WERI-Rb-1 (cell line): Measurements from ENCODE around the gene KRTAP10-12.
"Not testable (repeated sequence)": the region's sequence is repeated elsewhere in the genome, so short reads cannot be mapped to it uniquely, and the experiment has no call there.

Experiments used
- DNase-seq: peaks from one replicate; pipeline ENCODE4 v3.0.0-alpha.2; 2020
- H3K27ac ChIP-seq: fragments of 250-450 bp; sonication (Bioruptor Pico); 2 replicates; pipeline ENCODE4 v1.5.1; 2020; ENCODE audit warnings: mild to moderate bottlenecking, moderate library complexity
- H3K27me3 ChIP-seq: fragments of 250-450 bp; sonication (Bioruptor Pico); 2 replicates; pipeline ENCODE4 v1.5.1; 2021; ENCODE audit warnings: mild to moderate bottlenecking, low read depth, moderate library complexity; ENCODE audit not compliant: insufficient read depth, severe bottlenecking
- H3K36me3 ChIP-seq: fragments of 250-450 bp; sonication (Bioruptor Pico); 2 replicates; pipeline ENCODE4 v1.5.1; 2020; ENCODE audit warnings: mild to moderate bottlenecking, moderate library complexity
- H3K4me3 ChIP-seq: 2 replicates; pipeline ENCODE4 v1.5.1; 2011; ENCODE audit warnings: low read depth, mild to moderate bottlenecking, control low read depth, low read length
- H3K9me3 ChIP-seq: fragments of 250-450 bp; sonication (Bioruptor Pico); 2 replicates; pipeline ENCODE4 v1.5.1; 2021; ENCODE audit warnings: mild to moderate bottlenecking, moderate library complexity; ENCODE audit not compliant: severe bottlenecking
- CTCF ChIP-seq: IDR thresholded peaks from 2 replicates; pipeline ENCODE4 v1.5.1; 2011; ENCODE audit warnings: low read depth, mild to moderate bottlenecking, control low read depth, inconsistent platforms, low read length

Gene KRTAP10-12

DNA sequence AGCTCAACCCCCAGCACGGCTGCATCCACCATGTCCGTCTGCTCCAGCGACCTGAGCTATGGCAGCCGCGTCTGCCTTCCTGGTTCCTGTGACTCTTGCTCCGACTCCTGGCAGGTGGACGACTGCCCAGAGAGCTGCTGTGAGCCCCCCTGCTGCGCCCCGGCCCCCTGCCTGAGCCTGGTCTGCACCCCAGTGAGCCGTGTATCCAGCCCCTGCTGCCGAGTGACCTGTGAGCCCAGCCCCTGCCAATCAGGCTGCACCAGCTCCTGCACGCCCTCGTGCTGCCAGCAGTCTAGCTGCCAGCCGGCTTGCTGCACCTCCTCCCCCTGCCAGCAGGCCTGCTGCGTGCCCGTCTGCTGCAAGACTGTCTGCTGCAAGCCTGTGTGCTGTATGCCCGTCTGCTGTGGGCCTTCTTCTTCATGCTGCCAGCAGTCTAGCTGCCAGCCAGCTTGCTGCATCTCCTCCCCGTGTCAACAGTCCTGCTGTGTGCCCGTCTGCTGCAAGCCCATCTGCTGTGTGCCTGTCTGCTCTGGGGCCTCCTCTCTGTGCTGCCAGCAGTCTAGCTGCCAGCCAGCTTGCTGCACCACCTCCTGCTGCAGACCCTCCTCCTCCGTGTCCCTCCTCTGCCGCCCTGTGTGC lies at the start of gene KRTAP10-12:
KRTAP10-12 (plus strand) TSS at position 1 of the 639 bp plus-strand sequence; CDS start at position 31, 30 bp downstream.
- H3K36me3 ChIP-seq, H3K27me3 ChIP-seq, H3K27ac ChIP-seq, DNase-seq, H3K4me3 ChIP-seq: not testable (repeated sequence)
- peaks cover 15% of the 10 kb centered on the region for H3K9me3 ChIP-seq

DNA sequence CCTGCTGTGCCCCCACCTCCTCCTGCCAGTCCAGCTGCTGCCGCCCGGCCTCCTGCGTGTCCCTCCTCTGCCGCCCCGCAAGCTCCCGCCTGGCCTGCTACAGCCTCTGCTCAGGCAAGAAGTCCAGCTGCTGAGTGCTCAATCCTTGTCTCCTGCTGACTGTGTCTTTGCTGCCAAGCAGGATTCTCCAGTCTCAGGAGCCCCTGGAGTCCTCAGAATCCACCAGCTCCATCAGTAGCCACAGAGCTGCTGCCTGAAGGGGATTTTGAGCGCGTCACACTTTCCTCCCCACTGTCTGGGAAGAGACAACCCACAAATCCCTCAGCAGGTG lies 49.8 kb upstream of the KRTAP10-12 start:
- Histone ChIP-seq H3K36me3 (no peaks in the 10 kb centered on the region), H3K27ac (no peak overlapping the region), H3K9me3 (peaks cover 14% of the 10 kb centered on the region), H3K4me3 (no peak overlapping the region), H3K27me3 (no peaks in the 10 kb centered on the region)
- no peak for DNase-seq
- no peak for TF ChIP-seq CTCF

GRCh38 chr21:44648557-44649311 lies 48.2 kb upstream of the KRTAP10-12 start:
- Histone ChIP-seq H3K27me3 (no peaks in the 10 kb centered on the region), H3K27ac (no peak overlapping the region), H3K36me3 (no peaks in the 10 kb centered on the region), H3K4me3 (no peak overlapping the region), H3K9me3 (peaks cover 14% of the 10 kb centered on the region)
- TF ChIP-seq CTCF: no peak
- no peak for DNase-seq

GRCh38 chr21:44649521-44650100 lies 47.4 kb upstream of the KRTAP10-12 start:
- Histone ChIP-seq H3K9me3 (peaks cover 9% of the 10 kb centered on the region), H3K27me3 (no peaks in the 10 kb centered on the region), H3K27ac (no peak overlapping the region), H3K4me3 (no peak overlapping the region), H3K36me3 (no peaks in the 10 kb centered on the region)
- DNase-seq: no peak
- TF ChIP-seq CTCF: no peak

DNA sequence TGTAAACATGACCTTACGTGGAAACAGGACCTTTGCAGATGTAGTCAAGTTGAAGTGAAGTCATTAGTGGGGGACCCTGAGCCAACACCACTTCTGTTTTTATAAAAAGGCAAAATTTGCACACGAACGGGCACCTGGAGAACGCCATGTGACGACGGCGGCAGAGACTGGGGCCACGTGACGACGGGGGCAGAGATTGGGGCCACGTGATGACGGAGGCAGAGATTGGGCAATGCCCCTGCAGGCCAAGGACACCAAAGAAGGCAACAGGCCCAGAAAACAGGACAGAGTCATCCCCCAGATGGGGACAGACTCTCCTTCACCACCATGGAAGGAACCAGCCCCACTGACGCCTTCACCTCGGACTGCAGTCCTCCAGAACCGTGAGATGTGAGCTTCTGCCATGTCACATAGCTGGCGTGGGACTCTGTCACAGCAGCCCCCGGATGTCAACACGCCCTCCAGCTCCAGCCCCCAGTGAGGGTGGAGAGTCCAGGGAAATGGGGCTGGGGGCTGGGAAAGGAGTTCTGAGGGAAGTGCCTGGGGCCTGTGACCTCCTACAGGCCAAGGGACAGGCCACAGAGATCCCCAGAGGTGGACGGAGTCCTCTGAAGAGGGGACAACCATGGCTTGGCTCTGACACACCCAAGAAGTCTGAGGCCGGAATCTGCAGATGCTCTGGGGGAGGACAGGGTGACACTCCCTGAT lies 46.6 kb upstream of the KRTAP10-12 start:
- no peak overlapping the region for H3K4me3 ChIP-seq
- TF ChIP-seq CTCF: no peak
- no peak overlapping the region for H3K27ac ChIP-seq
- H3K9me3 ChIP-seq: peaks cover 1% of the 10 kb centered on the region
- no peaks in the 10 kb centered on the region for H3K36me3 ChIP-seq
- no peaks in the 10 kb centered on the region for H3K27me3 ChIP-seq
- DNase-seq: no peak
